T-helper 2 cell treated with Interferon-gamma antibody and Interleukin-4, amounts not matched to agents 100 ng/mL and 5 ng/mL, for 36 hours (primary cell): ENCODE data around the gene COL8A2. TPM values are rescaled to one million over a fixed set of nuclear protein-coding genes. Genes with fewer than 3 reads are reported as not detected.

ENCODE experiments used
- intact Hi-C: fragments of 100-400 bp; cut with micrococcal nuclease; formaldehyde crosslinking; loops from one replicate; pipeline ENCODE4 v1.15.1; 2023
- total RNA-seq: library from RNA; stranded (reverse); gene quantifications from 2 replicates; pipeline ENCODE4 v1.2.3, GENCODE V29; 2022

The COL8A2 gene
- total RNA-seq, 1 donor from 2014 or later = not detected

- intact Hi-C loops = no loop called here
Measured at GRCh38 chr1:36137776-36138175, 12.8 kb upstream of the COL8A2 start.

GRCh38 chr1:36137226-36137625 is 12.2 kb upstream of the COL8A2 start:
- intact Hi-C loops = no loop called here

DNA sequence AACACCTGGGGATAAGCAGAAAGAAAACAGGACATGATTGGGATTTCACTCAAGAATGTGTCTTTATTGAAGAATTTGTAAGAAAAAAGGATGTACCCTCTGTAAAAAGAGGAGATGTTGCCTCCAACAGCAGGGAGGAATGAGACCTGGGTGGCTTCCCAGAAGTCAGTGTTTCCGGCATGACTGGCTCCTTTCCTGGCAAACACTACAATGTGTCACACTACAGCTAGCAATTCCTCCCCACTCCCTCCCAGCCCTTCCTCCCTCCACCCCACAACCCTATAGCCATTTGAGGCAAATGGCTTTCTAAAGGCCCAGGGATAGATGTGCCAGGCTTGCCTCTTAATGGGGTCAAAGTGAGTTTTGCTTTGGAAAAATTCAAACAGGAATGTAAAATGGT is 11.5 kb upstream of the COL8A2 start:
- intact Hi-C loops = no loop called here

GRCh38 chr1:36135796-36136195 is 10.8 kb upstream of the COL8A2 start:
- intact Hi-C loops = no loop called here

GRCh38 chr1:36135330-36135667 is 10.3 kb upstream of the COL8A2 start:
- intact Hi-C loops = no loop called here

GRCh38 chr1:36134505-36135329 is 9.7 kb upstream of the COL8A2 start:
- intact Hi-C loops = loop anchor here (1.0 kb wide), 1 partner anchor 35 kb away; no protein-coding TSS in a partner anchor

DNA sequence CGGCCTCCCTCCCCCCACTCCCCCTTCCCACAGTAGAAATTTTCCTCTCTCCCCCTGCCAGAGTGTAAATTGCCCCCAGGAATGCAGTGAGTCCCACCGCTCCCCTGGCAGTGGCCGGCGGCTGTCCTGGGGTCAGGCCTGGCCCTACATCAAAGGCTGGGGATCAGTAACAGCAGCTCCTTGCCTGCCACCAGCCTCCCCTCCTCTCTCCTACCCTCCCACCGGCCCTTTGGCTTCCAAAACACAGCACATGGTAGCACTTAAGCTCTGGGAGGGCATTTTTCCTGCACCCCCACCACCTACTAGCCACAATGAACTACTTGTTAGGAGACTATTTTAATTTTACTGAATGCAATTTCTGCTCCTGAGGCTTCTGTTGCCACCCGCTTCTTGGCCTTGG is 9.0 kb upstream of the COL8A2 start:
- intact Hi-C loops = loop anchor here (1.0 kb wide), 1 partner anchor 35 kb away; no protein-coding TSS in a partner anchor

DNA sequence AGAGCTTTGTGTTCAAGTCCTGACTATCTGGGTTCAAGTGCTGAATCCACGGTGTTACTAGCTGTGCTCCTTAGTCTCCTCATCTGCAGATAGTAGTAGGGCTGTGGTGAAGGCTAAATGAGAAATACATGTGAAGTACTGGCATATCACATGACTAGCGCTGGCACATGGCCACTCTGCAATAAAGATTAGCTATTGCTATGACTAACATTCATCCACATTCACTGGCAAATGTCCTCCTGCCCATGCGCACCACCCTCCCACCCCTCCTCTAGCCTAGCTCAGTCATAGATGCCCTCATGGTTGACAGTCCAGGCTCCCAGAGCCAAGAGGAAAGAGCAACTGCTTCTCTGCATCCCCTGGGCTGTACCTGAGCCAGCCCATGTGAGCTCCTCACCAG is 8.5 kb upstream of the COL8A2 start:
- intact Hi-C loops = no loop called here

- intact Hi-C loops = no loop called here
Measured at GRCh38 chr1:36132029-36132428, 7.0 kb upstream of the COL8A2 start.

- intact Hi-C loops = no loop called here
Measured at GRCh38 chr1:36128905-36129206, 3.8 kb upstream of the COL8A2 start.

DNA sequence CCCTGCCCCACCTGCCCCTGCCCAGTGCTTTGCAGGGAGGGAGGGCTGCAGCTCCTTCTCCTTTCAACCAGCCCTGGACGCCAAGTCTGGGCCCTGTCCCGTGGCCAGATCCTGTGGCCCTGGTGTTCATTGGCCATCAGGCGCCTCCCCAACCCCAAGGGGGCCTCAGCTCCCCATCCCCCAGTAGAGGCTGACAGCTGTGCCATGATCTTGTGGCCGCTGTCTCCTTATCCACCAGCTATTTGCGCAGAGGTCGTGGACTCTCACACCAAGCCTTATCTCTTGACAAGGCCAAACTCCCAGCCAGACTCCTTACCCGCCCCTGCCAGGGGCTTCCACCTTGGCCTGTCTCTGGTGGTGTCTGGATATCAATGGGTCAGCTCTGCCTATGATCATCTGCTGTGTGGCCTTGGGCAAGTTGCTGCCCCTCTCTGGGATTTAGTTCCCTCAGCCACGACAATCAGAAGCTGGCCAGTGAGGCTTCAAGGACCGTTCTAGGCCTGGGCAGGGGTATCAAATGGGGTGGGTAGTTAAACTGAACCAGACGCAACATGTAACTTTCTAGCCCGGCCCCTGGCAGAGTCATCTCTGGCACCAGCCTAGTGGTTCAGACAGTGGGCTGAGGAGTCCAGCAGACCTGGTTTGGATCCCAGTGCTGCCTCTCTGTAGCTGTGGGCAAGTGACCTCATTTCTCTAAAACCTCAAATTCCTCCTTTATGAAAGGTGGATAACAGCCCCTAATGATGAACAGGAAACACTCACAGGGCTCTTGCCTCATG is 3.3 kb upstream of the COL8A2 start:
- intact Hi-C loops = no loop called here

- intact Hi-C loops = no loop called here
Measured at GRCh38 chr1:36126797-36127500, 1.9 kb upstream of the COL8A2 start.

DNA sequence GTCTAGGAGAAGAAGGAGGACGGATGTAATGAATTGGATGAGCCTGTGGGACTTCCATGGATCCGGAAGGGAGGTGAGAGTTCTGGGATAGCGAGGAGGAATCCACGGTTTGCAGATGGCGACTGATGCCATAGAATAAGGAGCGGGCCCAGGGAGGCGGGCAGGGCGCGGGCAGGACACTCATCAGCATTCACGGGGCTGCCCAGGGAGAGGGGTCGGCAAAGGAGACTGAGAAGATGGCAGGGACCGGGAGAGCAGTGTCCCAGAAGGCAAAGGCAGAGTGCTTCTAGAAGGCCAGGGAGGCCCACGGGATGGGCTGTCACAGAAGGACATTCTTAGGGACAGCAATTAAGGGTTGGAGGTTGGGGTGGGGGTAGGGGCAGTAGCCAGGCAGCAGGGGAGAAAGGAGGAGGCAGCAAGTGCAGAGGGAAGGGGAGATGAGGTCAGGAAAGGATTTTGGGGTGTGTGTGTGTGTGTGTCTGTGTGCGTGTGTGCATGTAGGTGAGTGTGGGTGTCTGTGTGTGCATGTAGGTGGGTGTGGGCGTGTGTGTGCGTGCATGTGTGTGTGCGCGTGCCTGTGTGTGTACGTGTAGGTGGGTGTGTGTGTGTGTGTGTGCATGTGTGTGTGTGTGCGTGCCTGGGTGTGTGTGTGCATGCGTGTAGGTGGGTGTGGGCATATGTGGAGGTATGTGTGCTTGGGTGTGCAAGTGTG is 1.1 kb upstream of the COL8A2 start:
- intact Hi-C loops = no loop called here

DNA sequence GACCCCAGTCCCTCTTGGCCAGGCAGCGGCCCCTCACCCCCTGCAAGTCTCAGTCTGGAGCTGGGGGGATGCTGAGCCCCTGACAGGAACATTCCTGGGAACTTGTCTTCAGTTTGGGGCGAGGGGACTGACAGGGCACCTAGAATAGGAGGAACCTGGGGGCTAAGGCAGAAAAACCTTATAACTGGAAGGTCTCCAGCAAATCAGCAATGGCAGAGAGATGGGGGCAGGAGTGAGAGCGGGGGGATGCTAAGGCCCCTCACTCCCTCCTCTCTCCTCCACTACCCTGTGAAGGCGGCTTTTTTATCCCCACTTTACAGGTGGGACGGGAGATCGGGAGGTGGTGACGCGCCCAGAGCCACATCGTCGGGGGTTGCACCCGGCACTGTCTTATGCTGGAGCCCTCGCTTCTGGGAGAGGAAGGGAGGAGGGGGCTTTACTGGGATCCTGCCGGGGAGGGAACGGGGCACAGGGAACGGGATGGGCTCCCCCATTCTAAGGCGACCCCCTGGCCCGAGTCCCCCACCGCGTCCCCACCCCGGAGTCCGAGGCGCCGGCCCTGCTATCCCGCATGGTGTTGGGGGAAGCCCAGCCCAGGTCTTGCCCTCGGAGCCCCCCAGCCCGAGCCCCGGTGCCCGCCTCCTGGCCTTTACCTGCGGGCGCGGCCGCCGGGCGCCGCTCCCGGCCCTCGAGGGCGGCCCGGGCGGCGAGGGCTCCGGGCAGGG is 456 bp downstream of the COL8A2 start:
- intact Hi-C loops = no loop called here

DNA sequence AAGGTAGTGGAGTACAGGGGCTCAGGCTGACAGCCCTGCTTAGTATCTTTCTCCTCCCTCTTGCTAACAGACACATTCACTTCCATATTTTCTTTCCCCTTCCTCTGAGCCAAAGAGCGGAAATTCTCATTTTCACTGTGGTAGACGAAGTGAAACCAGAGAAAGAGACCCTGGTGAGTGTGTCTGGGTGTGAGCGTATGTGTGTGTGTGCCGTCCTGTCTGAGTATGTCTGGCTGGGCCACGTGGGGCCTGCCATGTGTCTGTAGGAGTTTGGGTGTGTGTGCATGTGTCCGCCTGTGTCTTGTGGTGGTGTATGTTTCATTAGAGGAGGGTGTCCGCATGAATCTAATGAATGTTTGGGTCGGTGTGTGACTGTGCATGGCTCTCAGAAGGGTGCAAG is 1.7 kb downstream of the COL8A2 start:
- intact Hi-C loops = no loop called here

DNA sequence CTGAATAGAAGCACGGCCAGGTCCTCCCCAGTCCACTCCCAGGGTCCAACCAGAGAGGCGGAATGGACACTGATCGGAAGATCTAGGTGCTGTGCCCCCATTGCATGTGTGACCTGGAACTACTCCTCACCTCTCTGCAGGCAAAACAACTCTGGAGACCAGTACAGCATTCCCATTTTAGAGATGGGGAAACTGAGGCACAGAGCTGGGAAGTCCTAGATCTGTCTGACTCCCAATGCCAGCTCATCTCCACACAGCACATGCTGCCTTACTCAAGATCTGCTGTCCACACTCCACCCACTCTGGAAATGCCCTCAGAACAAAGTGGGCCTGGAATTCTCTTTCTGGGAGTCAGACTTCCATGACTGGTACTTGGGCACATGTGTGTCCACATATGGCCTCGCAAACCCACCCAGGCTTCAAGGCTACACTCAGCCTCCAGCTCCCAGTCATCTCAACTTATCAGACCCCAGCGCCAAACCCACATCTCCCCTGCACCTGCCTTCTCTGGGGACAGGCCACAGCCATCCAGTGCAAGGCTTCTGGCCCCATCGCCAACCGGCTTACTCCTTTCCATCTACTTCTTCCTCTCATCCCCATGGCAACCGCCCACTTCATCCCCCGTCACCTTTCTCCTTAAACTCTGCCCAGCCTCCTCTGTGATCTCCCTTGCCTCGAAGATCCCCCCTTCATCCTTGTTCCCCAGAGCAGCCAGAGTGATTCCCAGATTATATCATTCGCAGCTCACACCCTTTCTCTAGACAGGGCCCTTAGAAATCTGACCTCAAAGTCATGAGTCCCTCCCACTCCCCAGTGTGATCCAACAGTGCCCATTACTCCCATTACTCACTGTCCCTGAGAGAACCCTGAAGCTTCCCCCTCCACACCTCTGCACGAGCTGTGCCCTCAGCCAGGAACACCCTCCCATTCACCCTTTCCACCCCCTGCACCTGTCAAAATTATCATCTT is 2.7 kb downstream of the COL8A2 start:
- intact Hi-C loops = no loop called here

DNA sequence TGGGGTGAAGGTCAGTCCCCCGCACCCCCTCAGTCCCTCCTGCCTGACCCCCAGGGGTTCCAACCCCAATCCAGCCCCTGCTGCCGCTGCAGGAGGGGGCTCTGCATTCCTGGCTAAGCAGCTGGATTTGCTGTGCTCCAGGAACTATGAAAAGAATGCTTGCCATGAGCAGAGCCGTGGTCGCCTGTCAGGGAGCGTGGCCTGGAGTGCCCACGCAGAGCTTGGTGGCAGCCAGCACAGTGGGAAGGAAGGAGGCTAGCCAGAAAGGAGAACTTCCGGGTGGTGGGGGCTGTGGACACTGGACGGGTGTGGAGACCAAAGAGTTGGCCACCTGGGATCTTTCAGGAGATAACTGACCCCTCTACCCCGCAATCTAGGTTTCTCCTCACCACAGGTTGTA is 5.6 kb downstream of the COL8A2 start:
- intact Hi-C loops = no loop called here

- intact Hi-C loops = no loop called here
Measured at GRCh38 chr1:36118447-36119204, 6.4 kb downstream of the COL8A2 start.

- intact Hi-C loops = no loop called here
Measured at GRCh38 chr1:36116901-36117300, 8.1 kb downstream of the COL8A2 start.
